Fibroblast of villous mesenchyme (primary cell): ENCODE results near the gene VSNL1. TPM values are rescaled to one million over a fixed set of nuclear protein-coding genes. Genes with fewer than 3 reads are reported as not detected.

Source experiments
- DNase-seq: peaks from one replicate; pipeline ENCODE4 v3.0.0-alpha.2; 2010; ENCODE audit warnings: low read depth
- H3K4me3 ChIP-seq: 2 replicates; pipeline ENCODE4 v1.5.1; 2011; ENCODE audit warnings: low read depth, mild to moderate bottlenecking, low read length
- total RNA-seq: library from RNA; depleted of rRNA; stranded (reverse); fragments of >200 nt; gene quantifications from 2 replicates; pipeline ENCODE4 v1.2.3, GENCODE V29; 2012
- TF ChIP-seq, protein P1 (sequence below): IDR thresholded peaks from 2 replicates; pipeline ENCODE4 v1.5.1; 2012; ENCODE audit warnings: low read depth, mild to moderate bottlenecking, low read length; ENCODE audit not compliant: insufficient read depth

The VSNL1 gene
- total RNA-seq, 1 donor: 0.86 TPM

DNA sequence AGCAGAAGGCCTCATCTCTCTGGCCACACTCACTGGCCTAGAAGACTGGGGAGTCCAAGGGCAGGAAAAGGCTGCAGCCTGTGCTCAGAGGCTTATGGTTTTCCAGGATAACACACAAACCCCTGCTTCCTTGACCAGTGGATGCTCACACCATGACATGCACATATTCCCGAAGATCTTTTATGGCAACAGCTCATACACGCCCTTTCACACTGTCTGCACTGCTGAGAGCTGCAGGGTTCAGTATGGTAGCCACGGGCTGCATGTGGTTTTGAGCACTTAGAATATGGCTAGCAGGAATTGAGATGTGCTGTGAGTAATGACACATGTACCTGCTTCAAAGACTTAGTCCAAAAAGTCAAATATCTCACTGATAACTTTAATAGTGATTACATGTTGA lies 95.8 kb downstream of the VSNL1 start:
- DNase-seq: no peak
- no peak overlapping the region for H3K4me3 ChIP-seq
- TF ChIP-seq, protein P1, sequence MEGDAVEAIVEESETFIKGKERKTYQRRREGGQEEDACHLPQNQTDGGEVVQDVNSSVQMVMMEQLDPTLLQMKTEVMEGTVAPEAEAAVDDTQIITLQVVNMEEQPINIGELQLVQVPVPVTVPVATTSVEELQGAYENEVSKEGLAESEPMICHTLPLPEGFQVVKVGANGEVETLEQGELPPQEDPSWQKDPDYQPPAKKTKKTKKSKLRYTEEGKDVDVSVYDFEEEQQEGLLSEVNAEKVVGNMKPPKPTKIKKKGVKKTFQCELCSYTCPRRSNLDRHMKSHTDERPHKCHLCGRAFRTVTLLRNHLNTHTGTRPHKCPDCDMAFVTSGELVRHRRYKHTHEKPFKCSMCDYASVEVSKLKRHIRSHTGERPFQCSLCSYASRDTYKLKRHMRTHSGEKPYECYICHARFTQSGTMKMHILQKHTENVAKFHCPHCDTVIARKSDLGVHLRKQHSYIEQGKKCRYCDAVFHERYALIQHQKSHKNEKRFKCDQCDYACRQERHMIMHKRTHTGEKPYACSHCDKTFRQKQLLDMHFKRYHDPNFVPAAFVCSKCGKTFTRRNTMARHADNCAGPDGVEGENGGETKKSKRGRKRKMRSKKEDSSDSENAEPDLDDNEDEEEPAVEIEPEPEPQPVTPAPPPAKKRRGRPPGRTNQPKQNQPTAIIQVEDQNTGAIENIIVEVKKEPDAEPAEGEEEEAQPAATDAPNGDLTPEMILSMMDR: no peak

- TF ChIP-seq, protein P1: no peak
- DNase-seq: no peak
- H3K4me3 ChIP-seq: no peak overlapping the region
These were observed 96.8 kb downstream of the VSNL1 start for GRCh38 chr2:17637131-17637906.

DNA sequence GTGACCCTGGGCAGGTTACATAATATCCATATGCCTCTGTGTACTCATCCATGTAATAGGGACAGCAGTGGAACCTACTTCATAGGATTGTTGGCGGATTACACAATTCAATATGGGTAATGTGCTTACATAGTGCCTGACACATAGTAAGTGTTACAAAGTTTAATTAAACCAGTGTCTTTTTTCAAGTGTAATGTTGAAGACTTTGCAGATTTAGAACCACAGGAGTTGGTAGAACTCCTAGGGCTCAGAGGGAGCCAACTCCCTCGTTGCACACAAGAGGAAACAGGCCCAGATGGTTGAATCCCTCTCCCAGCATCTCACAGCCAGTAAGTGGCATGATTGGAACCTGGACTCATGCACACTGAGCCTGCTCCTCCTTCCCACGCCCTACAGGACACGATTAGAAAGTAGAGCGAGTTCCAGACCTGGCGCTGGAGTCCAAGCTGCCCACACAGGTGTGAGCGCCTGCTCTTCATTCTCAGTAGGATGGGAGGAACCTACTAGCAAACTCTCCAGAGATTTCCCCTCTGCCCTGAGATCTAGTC lies 97.8 kb downstream of the VSNL1 start:
- H3K4me3 ChIP-seq: no peak overlapping the region
- TF ChIP-seq, protein P1: no peak
- no peak for DNase-seq

GRCh38 chr2:17640406-17640805 lies 99.9 kb downstream of the VSNL1 start:
- no peak overlapping the region for H3K4me3 ChIP-seq
- no peak for DNase-seq
- TF ChIP-seq, protein P1: no peak

DNA sequence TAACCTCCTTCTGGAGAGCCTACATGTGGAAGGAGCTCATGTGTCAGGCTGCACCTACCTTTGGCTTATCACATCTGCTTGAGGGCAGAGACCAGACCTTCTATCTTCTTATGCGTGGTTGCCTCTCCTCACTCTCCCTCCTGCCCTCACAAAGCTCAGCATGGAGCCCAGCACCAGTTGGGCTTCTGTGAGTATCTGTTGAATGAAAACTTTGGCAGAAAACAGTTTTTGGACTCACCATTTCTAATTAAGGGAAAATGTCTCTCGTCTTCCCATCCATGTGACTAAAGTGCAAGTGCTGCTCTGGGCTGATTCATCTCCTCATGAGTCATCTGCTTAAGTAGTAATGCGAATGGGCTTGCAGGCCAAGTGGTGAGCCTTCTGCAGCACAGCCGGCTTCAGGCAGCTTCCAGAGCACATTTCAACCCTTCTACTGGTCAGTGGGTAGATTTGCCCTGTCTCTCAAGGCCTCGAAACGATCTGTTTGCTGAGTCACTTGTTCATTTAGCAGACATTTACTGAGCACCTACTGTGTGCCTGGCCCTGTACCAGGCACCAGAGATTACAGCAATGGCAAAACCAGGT lies 102.6 kb downstream of the VSNL1 start:
- peak; percentile 94 for DNase-seq
- TF ChIP-seq, protein P1: peak; percentile 2
- H3K4me3 ChIP-seq: no peak overlapping the region

- TF ChIP-seq, protein P1: no peak
- no peak overlapping the region for H3K4me3 ChIP-seq
- no peak for DNase-seq
These were observed 104.7 kb downstream of the VSNL1 start for GRCh38 chr2:17644997-17645720.
